Medulla oblongata (tissue), 1 donor: ENCODE results near the gene BCL2L2.

Experiments
- DNase-seq: peaks from one replicate; pipeline ENCODE4 v3.0.0-alpha.2; 2015; ENCODE audit errors: extremely low spot score

BCL2L2 gene

DNA sequence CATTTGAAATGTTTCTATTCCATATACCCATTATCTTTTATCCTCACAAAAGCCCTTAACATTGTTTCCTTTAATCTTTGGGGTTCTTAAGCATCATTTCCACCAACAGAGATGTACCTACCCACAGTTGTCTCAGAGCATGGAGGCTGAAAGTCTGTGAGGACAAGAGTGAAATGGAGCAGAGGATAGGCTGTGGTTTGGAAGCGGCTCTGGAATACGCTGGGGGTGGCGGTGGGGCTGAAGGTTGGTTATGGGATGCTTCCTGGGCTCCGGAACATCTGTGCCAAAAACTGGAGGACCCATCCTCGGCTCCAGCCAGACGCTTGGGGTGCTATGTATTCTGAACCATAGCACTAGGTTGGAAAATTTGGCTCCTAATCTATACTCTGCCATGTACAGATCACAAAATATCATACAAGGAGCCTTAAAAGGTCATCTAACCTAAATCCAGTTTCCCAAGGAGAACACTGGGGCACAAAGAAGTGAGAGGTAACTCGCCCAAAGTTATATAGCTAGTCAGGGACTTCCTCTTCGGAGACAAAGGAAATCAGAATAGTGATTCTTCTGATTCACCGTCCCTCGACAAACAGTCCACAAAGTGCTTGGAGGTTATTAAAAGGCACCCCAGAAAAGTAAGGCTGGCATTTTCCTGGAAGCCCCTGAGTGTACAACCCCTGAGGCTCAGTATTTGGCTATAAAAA is 6.5 kb upstream of the BCL2L2 start:
- peak; percentile 49 for DNase-seq

- DNase-seq = no peak
Measured at GRCh38 chr14:23300687-23301223, 5.9 kb upstream of the BCL2L2 start.

- DNase-seq = peak; percentile 99
Measured at GRCh38 chr14:23301288-23301968, 5.2 kb upstream of the BCL2L2 start.

DNA sequence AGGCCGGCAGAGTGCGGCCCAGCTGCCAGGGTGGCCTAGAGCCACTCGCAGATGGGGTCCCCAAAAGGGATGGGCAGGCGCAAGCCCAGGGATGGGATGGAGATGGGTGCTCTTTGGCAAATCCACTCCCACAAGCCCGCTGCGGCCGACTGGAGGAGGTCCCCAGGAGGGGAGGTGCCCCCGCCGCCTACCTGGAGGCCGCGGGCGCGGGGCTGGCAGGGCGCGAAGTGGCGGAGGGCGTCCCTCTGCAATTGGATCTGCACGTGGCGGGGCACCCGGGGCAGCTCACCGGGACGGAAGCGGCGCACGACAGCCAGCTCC is 4.7 kb upstream of the BCL2L2 start:
- DNase-seq = no peak

GRCh38 chr14:23302290-23303225 is 4.1 kb upstream of the BCL2L2 start, which contains the start of gene PPP1R3E:
PPP1R3E (minus strand) TSS chr14:23302859; CDS start chr14:23302576, 283 bp downstream.
- peak; percentile 58 for DNase-seq

- DNase-seq = peak; percentile 23
Measured at GRCh38 chr14:23307146-23307530, 505 bp downstream of the BCL2L2 start.

GRCh38 chr14:23307687-23308644 is 1.3 kb downstream of the BCL2L2 start:
- DNase-seq = no peak

- no peak for DNase-seq
Measured at GRCh38 chr14:23308721-23309445, 2.2 kb downstream of the BCL2L2 start.

GRCh38 chr14:23310546-23310945 is 3.9 kb downstream of the BCL2L2 start:
- DNase-seq = no peak

GRCh38 chr14:23316300-23316699 is 9.7 kb downstream of the BCL2L2 start:
- no peak for DNase-seq

- DNase-seq = no peak
Measured at GRCh38 chr14:23319746-23320583, 13.3 kb downstream of the BCL2L2 start.

DNA sequence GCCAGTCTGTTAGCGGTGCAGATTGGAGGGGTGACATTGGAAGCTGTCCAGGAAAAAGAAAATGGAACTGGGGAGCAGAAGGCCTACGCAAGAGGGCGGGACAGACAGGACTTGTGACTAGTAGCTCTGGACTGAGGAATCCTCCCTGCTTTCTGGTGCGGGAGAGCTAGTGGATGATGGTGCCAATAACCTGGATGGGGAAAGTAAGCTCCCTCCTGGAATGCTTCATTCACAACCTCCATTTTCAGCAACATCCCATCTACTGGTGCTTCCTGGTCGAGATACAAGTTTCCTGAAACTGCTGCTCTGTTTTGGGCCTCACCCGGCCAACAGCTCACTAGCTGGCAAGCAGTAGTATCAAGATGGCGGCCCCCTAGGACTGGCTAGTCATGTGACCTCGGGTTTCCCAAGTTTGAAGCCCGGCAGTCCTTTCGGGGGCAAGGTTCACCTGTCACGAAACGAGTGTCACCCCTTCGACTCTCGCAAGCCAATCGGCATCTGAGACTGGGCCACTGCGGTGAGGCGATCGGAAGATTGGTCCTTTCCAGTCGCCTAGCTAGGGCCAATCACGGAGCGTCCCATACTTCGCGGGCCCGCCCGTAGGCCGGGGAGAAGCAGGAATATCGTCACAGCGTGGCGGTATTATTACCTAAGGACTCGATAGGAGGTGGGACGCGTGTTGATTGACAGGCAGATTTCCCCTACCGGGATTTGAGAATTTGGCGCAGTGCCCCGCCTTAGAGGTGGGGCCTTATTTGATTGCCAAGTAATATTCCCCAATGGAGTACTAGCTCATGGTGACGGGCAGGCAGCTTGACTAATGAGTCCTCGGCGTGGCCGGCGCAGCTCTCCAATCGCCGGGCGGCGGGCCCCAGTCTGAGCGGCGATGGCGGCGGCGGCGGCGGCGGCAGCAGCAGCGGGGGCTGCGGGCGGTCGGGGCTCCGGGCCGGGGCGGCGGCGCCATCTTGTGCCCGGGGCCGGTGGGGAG is 14.2 kb downstream of the BCL2L2 start, which contains the start of gene PABPN1:
Gene PABPN1, plus strand, starts transcription at position 874 of the 988 bp plus-strand sequence. Its CDS starts 13 bp downstream, at position 887.
- peak; percentile 100 for DNase-seq

DNA sequence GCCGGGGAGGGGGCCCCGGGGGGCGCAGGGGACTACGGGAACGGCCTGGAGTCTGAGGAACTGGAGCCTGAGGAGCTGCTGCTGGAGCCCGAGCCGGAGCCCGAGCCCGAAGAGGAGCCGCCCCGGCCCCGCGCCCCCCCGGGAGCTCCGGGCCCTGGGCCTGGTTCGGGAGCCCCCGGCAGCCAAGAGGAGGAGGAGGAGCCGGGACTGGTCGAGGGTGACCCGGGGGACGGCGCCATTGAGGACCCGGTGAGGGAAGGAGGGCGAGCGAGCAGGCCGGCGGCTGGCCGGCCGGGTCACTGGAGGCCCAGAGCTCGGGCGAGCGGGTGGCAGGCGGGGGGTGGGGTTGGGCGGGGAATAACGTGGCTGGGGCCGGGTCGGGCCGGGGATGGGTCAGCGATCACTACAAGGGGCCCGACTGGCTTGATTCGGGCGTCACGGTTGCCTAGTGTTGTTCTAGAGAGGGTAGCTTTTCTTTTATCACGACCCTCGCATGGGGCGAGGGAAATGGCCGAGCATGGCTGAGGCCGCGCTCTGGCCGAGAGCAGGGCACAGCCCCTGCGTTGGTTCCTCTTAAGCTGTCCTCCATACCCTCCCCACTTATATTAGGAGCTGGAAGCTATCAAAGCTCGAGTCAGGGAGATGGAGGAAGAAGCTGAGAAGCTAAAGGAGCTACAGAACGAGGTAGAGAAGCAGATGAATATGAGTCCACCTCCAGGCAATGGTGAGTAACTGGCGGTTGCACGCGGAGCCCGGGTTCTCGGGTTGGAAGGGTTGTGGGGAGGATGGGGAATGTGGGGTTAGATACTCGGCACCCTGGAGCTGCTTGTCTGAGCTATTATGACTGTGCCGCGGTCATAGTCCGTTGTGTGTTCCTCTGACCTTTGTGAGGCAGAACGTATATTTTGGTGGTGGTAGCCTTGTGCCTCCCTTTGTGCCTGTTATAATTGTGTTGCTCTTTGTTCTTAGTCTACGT is 15.2 kb downstream of the BCL2L2 start:
- DNase-seq = peak; percentile 39

DNA sequence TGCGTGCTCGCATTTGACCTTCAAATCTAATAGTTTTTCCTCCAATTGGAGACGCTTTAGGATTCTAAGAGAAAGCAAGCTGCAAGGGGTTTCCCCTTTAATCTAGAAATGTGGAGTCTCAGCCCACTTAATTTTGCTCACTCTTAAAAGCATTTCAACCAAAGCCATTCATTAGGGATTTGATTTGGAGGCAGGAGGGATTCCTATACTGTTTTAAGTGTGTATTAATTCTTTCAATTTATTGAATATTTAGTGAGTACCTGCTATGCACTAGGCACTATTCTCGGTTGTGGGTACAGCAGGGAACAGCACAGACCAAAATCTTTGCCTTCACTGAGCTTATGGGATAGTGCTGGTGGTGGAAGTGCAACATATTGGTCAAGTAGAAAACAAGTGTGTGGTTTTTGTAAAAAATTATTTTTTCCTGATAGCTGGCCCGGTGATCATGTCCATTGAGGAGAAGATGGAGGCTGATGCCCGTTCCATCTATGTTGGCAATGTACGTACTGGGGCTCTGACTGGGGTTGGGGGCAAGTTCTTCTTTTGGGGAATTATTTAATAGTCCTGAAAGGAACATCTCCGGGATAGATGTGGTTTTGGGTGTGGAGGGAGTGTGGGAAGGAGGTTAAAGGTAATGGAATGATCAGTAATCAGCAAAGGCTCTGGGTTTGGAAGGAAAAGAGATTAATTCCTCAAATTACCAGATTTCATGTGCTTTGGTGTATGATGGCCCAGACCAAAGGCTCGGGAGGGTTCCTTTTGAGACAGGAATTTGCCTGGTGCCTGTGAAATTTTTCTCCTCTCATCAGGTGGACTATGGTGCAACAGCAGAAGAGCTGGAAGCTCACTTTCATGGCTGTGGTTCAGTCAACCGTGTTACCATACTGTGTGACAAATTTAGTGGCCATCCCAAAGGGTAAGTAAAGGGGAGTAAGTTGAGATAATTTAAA is 16.2 kb downstream of the BCL2L2 start:
- DNase-seq = no peak

GRCh38 chr14:23323838-23324454 is 17.3 kb downstream of the BCL2L2 start:
- no peak for DNase-seq
